HCT116 (cell line): ENCODE results near the gene TMEM217. TPM values are rescaled to one million over a fixed set of nuclear protein-coding genes. Genes with fewer than 3 reads are reported as not detected.

Experiments used
- ATAC-seq: fragments of 200-7000 bp; cut with Tn5 transposase; 2 replicates; pipeline ENCODE4 v1.9.1; 2020; ENCODE audit warnings: mild to moderate bottlenecking, moderate library complexity
- BruUV-seq: library from RNA; stranded (reverse); fragments of 400-500 nt; replicated peaks from 2 replicates; lab custom pipeline; 2021; lab: Mats Ljungman, UMichigan
- CTCF ChIA-PET: fragments of 300-600 bp; sonication (Branson Sonifier 250); formaldehyde crosslinking; loops from one replicate; lab custom pipeline; 2021; ENCODE audit warnings: antibody characterized with exemption; lab: Charles Lee
- POLR2A ChIA-PET: fragments of 300-600, 350-600 bp; sonication (Branson Sonifier 250); formaldehyde crosslinking; loops from one replicate; lab custom pipeline; 2021; ENCODE audit warnings: antibody characterized with exemption; lab: Charles Lee
- RAD21 ChIA-PET, 2 experiments: fragments of 300-600 bp; sonication (Branson Sonifier 250); formaldehyde crosslinking; loops; one replicate each; lab custom pipeline; 2023; ENCODE audit warnings: low total read pairs in 2 of 2; ENCODE audit not compliant: uncharacterized antibody in 2 of 2, unreplicated experiment in 2 of 2, low non-redundant PET in 1 of 2; lab: Charles Lee
- DNase-seq: peaks from one replicate; pipeline ENCODE4 v3.0.0-alpha.2; 2010; ENCODE audit warnings: low read depth, low spot score
- H2AFZ ChIP-seq: fragments of 200-600 bp; shearing (Covaris generic), sonication (generic); 2 replicates; pipeline ENCODE4 v1.6.1; 2017; ENCODE audit warnings: low read depth, mixed run types, mixed read lengths, antibody characterized with exemption, low read length; ENCODE audit not compliant: poor library complexity, severe bottlenecking
- H3K27ac ChIP-seq: 2 replicates; pipeline ENCODE4 v1.5.1; 2012; ENCODE audit warnings: low read depth, low read length
- H3K27me3 ChIP-seq: fragments of 200-600 bp; sonication (generic); 2 replicates; pipeline ENCODE4 v1.6.1; 2016; ENCODE audit warnings: mixed run types, low read length, mixed read lengths; ENCODE audit not compliant: insufficient read depth
- H3K36me3 ChIP-seq, 2 experiments: fragments of 200-500 bp in 1 of 2; fragments of 200-600 bp in 1 of 2; sonication (Bioruptor generic) in 1 of 2; sonication (generic) in 1 of 2; 2 replicates each; pipeline versions ENCODE4 v1.5.1 to v1.6.1; 2014 to 2016; ENCODE audit warnings: low read length in 2 of 2, inconsistent platforms in 1 of 2, mixed read lengths in 1 of 2, mixed run types in 1 of 2; ENCODE audit not compliant: insufficient read depth in 2 of 2, control insufficient read depth in 1 of 2
- H3K4me1 ChIP-seq, 2 experiments: fragments of 200-600 bp in 1 of 2; sonication (generic) in 1 of 2; 2 replicates each; pipeline versions ENCODE4 v1.5.1 to v1.6.1; 2012 to 2017; ENCODE audit warnings: low read length in 2 of 2, inconsistent platforms in 1 of 2, mild to moderate bottlenecking in 1 of 2, mixed read lengths in 1 of 2, mixed run types in 1 of 2, moderate library complexity in 1 of 2; ENCODE audit not compliant: insufficient read depth in 2 of 2, control insufficient read depth in 1 of 2
- H3K4me2 ChIP-seq: fragments of 200-600 bp; sonication (generic); 2 replicates; pipeline ENCODE4 v1.6.1; 2017; ENCODE audit warnings: mixed run types, low read length, mixed read lengths
- H3K4me3 ChIP-seq, 2 experiments: fragments of 200-600 bp in 1 of 2; sonication (generic) in 1 of 2; replicated peaks in 1 of 2; 2 replicates each; pipeline ENCODE4 v1.5.1; 2011 to 2016; ENCODE audit warnings: low read length in 2 of 2, control low read depth in 1 of 2, low read depth in 1 of 2, mild to moderate bottlenecking in 1 of 2, mixed read lengths in 1 of 2, mixed run types in 1 of 2
- H3K79me2 ChIP-seq: fragments of 200-600 bp; sonication (generic); 2 replicates; pipeline ENCODE4 v1.6.1; 2017; ENCODE audit warnings: mild to moderate bottlenecking, mixed run types, low read length, moderate library complexity, mixed read lengths; ENCODE audit not compliant: insufficient read depth
- H3K9ac ChIP-seq: fragments of 200-600 bp; sonication (generic); 2 replicates; pipeline ENCODE4 v1.6.1; 2016; ENCODE audit warnings: low read length, mixed read lengths
- H3K9me2 ChIP-seq: fragments of 200-600 bp; sonication (generic), shearing (Covaris generic); 2 replicates; pipeline ENCODE4 v1.6.1; 2017; ENCODE audit warnings: mixed run types, mild to moderate bottlenecking, moderate library complexity; ENCODE audit not compliant: insufficient read depth
- H3K9me3 ChIP-seq, 2 experiments: fragments of 200-500 bp in 1 of 2; fragments of 200-600 bp in 1 of 2; sonication (Bioruptor generic) in 1 of 2; sonication (generic) in 1 of 2; 2 replicates each; pipeline ENCODE4 v1.6.1; 2014 to 2017; ENCODE audit warnings: low read length in 2 of 2, mixed read lengths in 2 of 2, inconsistent platforms in 1 of 2, low read depth in 1 of 2, mild to moderate bottlenecking in 1 of 2, mixed run types in 1 of 2, moderate library complexity in 1 of 2; ENCODE audit not compliant: control insufficient read depth in 1 of 2, insufficient read depth in 1 of 2
- H4K20me1 ChIP-seq: fragments of 200-600 bp; sonication (generic), shearing (Covaris generic); 2 replicates; pipeline ENCODE4 v1.6.1; 2017; ENCODE audit warnings: mixed run types, mild to moderate bottlenecking, moderate library complexity; ENCODE audit not compliant: insufficient read depth
- CBX3 ChIP-seq: IDR thresholded peaks from 2 replicates; pipeline ENCODE4 v1.6.1; 2012; ENCODE audit warnings: low read depth
- CEBPB ChIP-seq: IDR thresholded peaks from 2 replicates; pipeline ENCODE4 v1.6.1; 2012; ENCODE audit warnings: low read depth
- CTCF ChIP-seq, 3 experiments: fragments of 200-600 bp in 1 of 3; sonication (generic) in 1 of 3; IDR thresholded peaks in 2 of 3; conservative IDR thresholded peaks in 1 of 3; 2 replicates each; pipeline ENCODE4 v1.5.1; 2012 to 2017; ENCODE audit warnings: low read depth in 2 of 3, low read length in 2 of 3, antibody characterized with exemption in 1 of 3, borderline replicate concordance in 1 of 3, control low read depth in 1 of 3, mild to moderate bottlenecking in 1 of 3, mixed read lengths in 1 of 3, mixed run types in 1 of 3, moderate library complexity in 1 of 3; ENCODE audit not compliant: insufficient read depth in 1 of 3
- EGR1 ChIP-seq: IDR thresholded peaks from 2 replicates; pipeline ENCODE4 v1.6.1; 2012; ENCODE audit warnings: low read depth
- ELF1 ChIP-seq: IDR thresholded peaks from 2 replicates; pipeline ENCODE4 v1.6.1; 2012; ENCODE audit warnings: low read depth, borderline replicate concordance
- FOSL1 ChIP-seq: IDR thresholded peaks from 2 replicates; pipeline ENCODE4 v1.6.1; 2012; ENCODE audit warnings: low read depth
- JUND ChIP-seq: IDR thresholded peaks from 2 replicates; pipeline ENCODE4 v1.6.1; 2012
- MAX ChIP-seq: IDR thresholded peaks from 2 replicates; pipeline ENCODE4 v1.6.1; 2012
- POLR2A ChIP-seq: IDR thresholded peaks from 2 replicates; pipeline ENCODE4 v1.7.0; 2011; ENCODE audit warnings: borderline replicate concordance; ENCODE audit not compliant: insufficient read depth, insufficient read length; ENCODE audit errors: extremely low read depth
- POLR2AphosphoS5 ChIP-seq: IDR thresholded peaks from 2 replicates; pipeline ENCODE4 v1.6.1; 2011; ENCODE audit warnings: mild to moderate bottlenecking, low read depth, low read length, moderate library complexity
- RAD21 ChIP-seq: IDR thresholded peaks from 2 replicates; pipeline ENCODE4 v1.6.1; 2012; ENCODE audit warnings: low read depth, mild to moderate bottlenecking
- SIN3A ChIP-seq: IDR thresholded peaks from 2 replicates; pipeline ENCODE4 v1.6.1; 2012; ENCODE audit warnings: low read depth
- SP1 ChIP-seq: IDR thresholded peaks from 2 replicates; pipeline ENCODE4 v1.6.1; 2012; ENCODE audit warnings: low read depth
- SRF ChIP-seq: IDR thresholded peaks from 2 replicates; pipeline ENCODE4 v1.6.1; 2012; ENCODE audit warnings: low read depth
- TCF7L2 ChIP-seq: IDR thresholded peaks from 2 replicates; pipeline ENCODE4 v1.7.0; 2011; ENCODE audit warnings: borderline replicate concordance, inconsistent platforms; ENCODE audit not compliant: insufficient read depth, insufficient read length; ENCODE audit errors: extremely low read depth
- YY1 ChIP-seq: IDR thresholded peaks from 2 replicates; pipeline ENCODE4 v1.6.1; 2011; ENCODE audit warnings: low read length, low read depth, moderate library complexity, mild to moderate bottlenecking; ENCODE audit not compliant: insufficient replicate concordance; ENCODE audit errors: extremely low read depth
- intact Hi-C: fragments of 100-400 bp; cut with micrococcal nuclease; formaldehyde crosslinking; loops from 2 replicates; pipeline ENCODE4 v1.10.0; 2022
- total RNA-seq: library from RNA; stranded (reverse); gene quantifications from one replicate; pipeline ENCODE4 v1.2.1, GENCODE V29; 2021; ENCODE audit not compliant: unreplicated experiment
- TF ChIP-seq, protein P1 (sequence below): IDR thresholded peaks from 2 replicates; pipeline ENCODE4 v1.6.1; 2011; ENCODE audit warnings: mild to moderate bottlenecking, low read length, moderate library complexity; ENCODE audit not compliant: insufficient replicate concordance; ENCODE audit errors: extremely low read depth

The TMEM217 gene
- total RNA-seq, 1 experiment from 2014 or later = 0.98 TPM

- Histone ChIP-seq H3K9me3 (no peaks in the 10 kb centered on the region), H4K20me1 (no peaks in the 10 kb centered on the region), H3K27ac (no peak overlapping the region), H3K9ac (no peak overlapping the region), H3K27me3 (no peaks in the 10 kb centered on the region), H3K79me2 (no peaks in the 10 kb centered on the region), H2AFZ (peak overlapping the region; percentile 87), H3K4me1 (peaks cover 0 to 11% of the 10 kb centered on the region in 2 experiments; a peak in 1 of 4 replicates), H3K36me3 (no peaks in the 10 kb centered on the region), H3K9me2 (no peaks in the 10 kb centered on the region), H3K4me2 (no peak overlapping the region), H3K4me3 (no peak overlapping the region)
- CTCF ChIA-PET = interaction anchor here (0.6 to 14.5 kb wide), 25 partner anchors 9 to 595 kb away, joined by 3 to 331 read pairs (median 4); partner anchors contain the start of genes C6orf89 and MTCH1
- RAD21 ChIA-PET = interaction anchor here (0.6 to 1.8 kb wide), 13 partner anchors 11 to 192 kb away, joined by 3 to 16 read pairs (median 5); no protein-coding TSS in a partner anchor
- DNase-seq (peak; percentile 72), ATAC-seq (peak; percentile 78)
- POLR2A ChIA-PET = interaction anchor here (0.7 to 1.1 kb wide), 4 partner anchors 181 to 192 kb away, joined by 3 to 7 read pairs (median 4); no protein-coding TSS in a partner anchor
- TF ChIP-seq POLR2A = no peak
- TF ChIP-seq CEBPB = no peak
- TF ChIP-seq FOSL1 = no peak
- TF ChIP-seq MAX = no peak
- TF ChIP-seq SP1 = no peak
- TF ChIP-seq CBX3 = peak; percentile 31; the same call in 1 of the 2 replicates
- TF ChIP-seq JUND = no peak
- TF ChIP-seq SRF = no peak
- TF ChIP-seq TCF7L2 = no peak
- no peak for TF ChIP-seq EGR1
- TF ChIP-seq SIN3A = no peak
- peak; percentile 57 for TF ChIP-seq YY1
- TF ChIP-seq CTCF (IDR thresholded peaks at IDR 0.05 in 2 of 3, conservative IDR thresholded peaks at IDR 0.05 in 1 of 3; ENCODE audit: borderline replicate concordance in 1 of 3, insufficient read depth in 1 of 3, low read depth in 2 of 3, low read length in 2 of 3) = peak; percentile 88 to 98 (median 97)
- TF ChIP-seq ELF1 = no peak
- peak; percentile 99 for TF ChIP-seq RAD21
- TF ChIP-seq POLR2AphosphoS5 = no peak
- TF ChIP-seq, protein P1, sequence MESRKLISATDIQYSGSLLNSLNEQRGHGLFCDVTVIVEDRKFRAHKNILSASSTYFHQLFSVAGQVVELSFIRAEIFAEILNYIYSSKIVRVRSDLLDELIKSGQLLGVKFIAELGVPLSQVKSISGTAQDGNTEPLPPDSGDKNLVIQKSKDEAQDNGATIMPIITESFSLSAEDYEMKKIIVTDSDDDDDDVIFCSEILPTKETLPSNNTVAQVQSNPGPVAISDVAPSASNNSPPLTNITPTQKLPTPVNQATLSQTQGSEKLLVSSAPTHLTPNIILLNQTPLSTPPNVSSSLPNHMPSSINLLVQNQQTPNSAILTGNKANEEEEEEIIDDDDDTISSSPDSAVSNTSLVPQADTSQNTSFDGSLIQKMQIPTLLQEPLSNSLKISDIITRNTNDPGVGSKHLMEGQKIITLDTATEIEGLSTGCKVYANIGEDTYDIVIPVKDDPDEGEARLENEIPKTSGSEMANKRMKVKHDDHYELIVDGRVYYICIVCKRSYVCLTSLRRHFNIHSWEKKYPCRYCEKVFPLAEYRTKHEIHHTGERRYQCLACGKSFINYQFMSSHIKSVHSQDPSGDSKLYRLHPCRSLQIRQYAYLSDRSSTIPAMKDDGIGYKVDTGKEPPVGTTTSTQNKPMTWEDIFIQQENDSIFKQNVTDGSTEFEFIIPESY = no peak
- intact Hi-C loops = loop anchor here (1.0 to 5.0 kb wide), 3 partner anchors 159 to 323 kb away; partner anchors contain the start of gene C6orf89
- no TSS peak for BruUV-seq
Measured at GRCh38 chr6:37210313-37210968, 47.5 kb downstream of the TMEM217 start.
